HepG2 (cell line): Measurements from ENCODE around the gene GRHL3. TPM values are rescaled to one million over a fixed set of nuclear protein-coding genes. Genes with fewer than 3 reads are reported as not detected.

ENCODE experiments used
- ARNT ChIP-seq: fragments of 450-650 bp; IDR thresholded peaks from 2 replicates; pipeline ENCODE4 v1.6.1; 2017
- CEBPB ChIP-seq: IDR thresholded peaks from 2 replicates; pipeline ENCODE4 v1.6.1; 2011; ENCODE audit warnings: low read depth, low read length, improper control_type of control experiment, borderline replicate concordance
- HBP1 ChIP-seq: IDR thresholded peaks from 2 replicates; pipeline ENCODE4 v1.6.1; 2016; ENCODE audit warnings: low read depth, control low read depth
- IRX3 ChIP-seq: sonication (generic); formaldehyde crosslinking; IDR thresholded peaks from 2 replicates; pipeline ENCODE4 v1.8.1; 2023; ENCODE audit warnings: mild to moderate bottlenecking, low read depth, missing genetic modification reagents, borderline replicate concordance
- KAT8 ChIP-seq: IDR thresholded peaks from 2 replicates; pipeline ENCODE4 v1.6.1; 2016; ENCODE audit warnings: missing genetic modification reagents, missing compliant biosample characterization
- MAZ ChIP-seq, 2 experiments: sonication (generic) in 1 of 2; formaldehyde crosslinking in 1 of 2; IDR thresholded peaks; 2 replicates each; pipeline versions ENCODE4 v1.5.0 to v1.6.1; 2012 to 2020; ENCODE audit warnings: low read depth in 2 of 2, mild to moderate bottlenecking in 2 of 2, borderline replicate concordance in 1 of 2, improper control_type of control experiment in 1 of 2, low read length in 1 of 2, missing genetic modification reagents in 1 of 2, moderate library complexity in 1 of 2
- MTF2 ChIP-seq: sonication (generic); formaldehyde crosslinking; IDR thresholded peaks from 2 replicates; pipeline ENCODE4 v1.5.0; 2020; ENCODE audit warnings: missing genetic modification reagents, borderline replicate concordance
- NKX3-1 ChIP-seq: sonication (generic); formaldehyde crosslinking; IDR thresholded peaks from 2 replicates; pipeline ENCODE4 v1.5.0; 2020; ENCODE audit warnings: missing genetic modification reagents
- PBX2 ChIP-seq: IDR thresholded peaks from 2 replicates; pipeline ENCODE4 v1.6.1; 2016; ENCODE audit warnings: control low read depth
- TAF1 ChIP-seq: sonication (generic); formaldehyde crosslinking; IDR thresholded peaks from 2 replicates; pipeline ENCODE4 v1.4.0; 2020; ENCODE audit warnings: missing genetic modification reagents
- YEATS4 ChIP-seq: sonication (generic); formaldehyde crosslinking; IDR thresholded peaks from 2 replicates; pipeline ENCODE4 v1.4.0; 2020; ENCODE audit warnings: missing genetic modification reagents, borderline replicate concordance
- ZBTB2 ChIP-seq: sonication (generic); formaldehyde crosslinking; IDR thresholded peaks from 2 replicates; pipeline ENCODE4 v1.8.0; 2022; ENCODE audit warnings: low read depth, missing genetic modification reagents
- ZBTB38 ChIP-seq: sonication (generic); formaldehyde crosslinking; IDR thresholded peaks from 2 replicates; pipeline ENCODE4 v1.5.1; 2020; ENCODE audit warnings: mild to moderate bottlenecking, missing genetic modification reagents
- ZNF24 ChIP-seq: fragments of 450-650 bp; IDR thresholded peaks from 2 replicates; pipeline ENCODE4 v1.6.1; 2017; ENCODE audit warnings: antibody characterized with exemption, mild to moderate bottlenecking
- ZNF256 ChIP-seq: sonication (generic); formaldehyde crosslinking; conservative IDR thresholded peaks from 2 replicates; pipeline ENCODE4 v1.4.0; 2020; ENCODE audit warnings: missing genetic modification reagents
- ZNF30 ChIP-seq: sonication (generic); formaldehyde crosslinking; IDR thresholded peaks from 2 replicates; pipeline ENCODE4 v1.5.0; 2020; ENCODE audit warnings: mild to moderate bottlenecking, missing genetic modification reagents
- ZNF550 ChIP-seq: sonication (generic); formaldehyde crosslinking; IDR thresholded peaks from 2 replicates; pipeline ENCODE4 v1.4.0; 2020; ENCODE audit warnings: mild to moderate bottlenecking, missing genetic modification reagents, borderline replicate concordance
- ZNF670 ChIP-seq: sonication (generic); formaldehyde crosslinking; IDR thresholded peaks from 2 replicates; pipeline ENCODE4 v1.8.0; 2022; ENCODE audit warnings: mild to moderate bottlenecking, missing genetic modification reagents, borderline replicate concordance
- polyA plus RNA-seq, 8 experiments: library from polyadenylated mRNA; depleted of rRNA in 3 of 8; stranded (reverse) in 7 of 8; unstranded in 1 of 8; fragments of >200 nt; fragmentation: Illumina TruSeq in 4 of 8; extraction: Trizol in 4 of 8; gene quantifications; 2 replicates each; pipeline versions ENCODE4 v1.2.1 to v1.2.3, GENCODE V29; 2011 to 2016; ENCODE audit warnings: low read depth in 4 of 8, missing spikeins in 1 of 8, mixed read lengths in 1 of 8; ENCODE audit not compliant: insufficient read depth in 1 of 8
- total RNA-seq, 5 experiments: library from RNA; depleted of rRNA; stranded (reverse); fragments of >200 nt; fragmentation: Illumina TruSeq; extraction: Trizol; gene quantifications; 2 replicates each; pipeline ENCODE4 v1.2.3, GENCODE V29; 2016; ENCODE audit warnings: low read depth in 1 of 5
- TF ChIP-seq, protein P1 (sequence below): sonication (generic); formaldehyde crosslinking; IDR thresholded peaks from 2 replicates; pipeline ENCODE4 v1.4.0; 2020; ENCODE audit warnings: missing genetic modification reagents, borderline replicate concordance
- TF ChIP-seq, protein P2 (sequence below): sonication (generic); formaldehyde crosslinking; IDR thresholded peaks from 2 replicates; pipeline ENCODE4 v1.4.0; 2020; ENCODE audit warnings: mild to moderate bottlenecking, missing genetic modification reagents
- TF ChIP-seq, protein P3 (sequence below), 2 experiments: sonication (generic) in 1 of 2; formaldehyde crosslinking in 1 of 2; IDR thresholded peaks; 2 replicates each; pipeline versions ENCODE4 v1.4.0 to v1.6.1; 2018 to 2020; ENCODE audit warnings: missing genetic modification reagents in 2 of 2, borderline replicate concordance in 1 of 2, low read depth in 1 of 2, mild to moderate bottlenecking in 1 of 2, missing biosample characterization in 1 of 2

Gene GRHL3
- total and polyA plus RNA-seq, 2 of the 13 experiments (the other 11 are each of a cell fraction or from before 2014, with no cell fraction given), result not detected

GRCh38 chr1:24390924-24391782, 72.0 kb downstream of the GRHL3 start (continued):
- no peak for TF ChIP-seq HBP1 (CRISPR knock-in tag)
- no peak for TF ChIP-seq ZBTB2
- TF ChIP-seq ARNT, result no peak
- TF ChIP-seq, protein P1, sequence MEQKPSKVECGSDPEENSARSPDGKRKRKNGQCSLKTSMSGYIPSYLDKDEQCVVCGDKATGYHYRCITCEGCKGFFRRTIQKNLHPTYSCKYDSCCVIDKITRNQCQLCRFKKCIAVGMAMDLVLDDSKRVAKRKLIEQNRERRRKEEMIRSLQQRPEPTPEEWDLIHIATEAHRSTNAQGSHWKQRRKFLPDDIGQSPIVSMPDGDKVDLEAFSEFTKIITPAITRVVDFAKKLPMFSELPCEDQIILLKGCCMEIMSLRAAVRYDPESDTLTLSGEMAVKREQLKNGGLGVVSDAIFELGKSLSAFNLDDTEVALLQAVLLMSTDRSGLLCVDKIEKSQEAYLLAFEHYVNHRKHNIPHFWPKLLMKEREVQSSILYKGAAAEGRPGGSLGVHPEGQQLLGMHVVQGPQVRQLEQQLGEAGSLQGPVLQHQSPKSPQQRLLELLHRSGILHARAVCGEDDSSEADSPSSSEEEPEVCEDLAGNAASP (CRISPR knock-in tag), result 0 out of 2 replicates have a peak, but pooled peaks have one; percentile 39
- no peak for TF ChIP-seq TAF1 (CRISPR knock-in tag)
- no peak for TF ChIP-seq ZNF550 (CRISPR knock-in tag)
- no peak for TF ChIP-seq CEBPB
- no peak for TF ChIP-seq KAT8
- no peak for TF ChIP-seq ZNF24
- no peak for TF ChIP-seq PBX2 (CRISPR knock-in tag)
- no peak for TF ChIP-seq MAZ (IDR thresholded peaks at IDR 0.05; ENCODE audit: borderline replicate concordance, low read depth, low read length)
- no peak for TF ChIP-seq MAZ (CRISPR knock-in tag; IDR thresholded peaks at IDR 0.05; ENCODE audit: low read depth)
- no peak for TF ChIP-seq ZBTB38 (CRISPR knock-in tag)
- TF ChIP-seq ZNF256 (CRISPR knock-in tag), result no peak
- no peak for TF ChIP-seq NKX3-1 (CRISPR knock-in tag)
- no peak for TF ChIP-seq MTF2 (CRISPR knock-in tag)
- TF ChIP-seq, protein P2, sequence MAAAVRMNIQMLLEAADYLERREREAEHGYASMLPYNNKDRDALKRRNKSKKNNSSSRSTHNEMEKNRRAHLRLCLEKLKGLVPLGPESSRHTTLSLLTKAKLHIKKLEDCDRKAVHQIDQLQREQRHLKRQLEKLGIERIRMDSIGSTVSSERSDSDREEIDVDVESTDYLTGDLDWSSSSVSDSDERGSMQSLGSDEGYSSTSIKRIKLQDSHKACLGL (CRISPR knock-in tag), result no peak
- no peak for TF ChIP-seq YEATS4 (CRISPR knock-in tag)
- TF ChIP-seq ZNF30 (CRISPR knock-in tag), result no peak
- TF ChIP-seq, protein P3, sequence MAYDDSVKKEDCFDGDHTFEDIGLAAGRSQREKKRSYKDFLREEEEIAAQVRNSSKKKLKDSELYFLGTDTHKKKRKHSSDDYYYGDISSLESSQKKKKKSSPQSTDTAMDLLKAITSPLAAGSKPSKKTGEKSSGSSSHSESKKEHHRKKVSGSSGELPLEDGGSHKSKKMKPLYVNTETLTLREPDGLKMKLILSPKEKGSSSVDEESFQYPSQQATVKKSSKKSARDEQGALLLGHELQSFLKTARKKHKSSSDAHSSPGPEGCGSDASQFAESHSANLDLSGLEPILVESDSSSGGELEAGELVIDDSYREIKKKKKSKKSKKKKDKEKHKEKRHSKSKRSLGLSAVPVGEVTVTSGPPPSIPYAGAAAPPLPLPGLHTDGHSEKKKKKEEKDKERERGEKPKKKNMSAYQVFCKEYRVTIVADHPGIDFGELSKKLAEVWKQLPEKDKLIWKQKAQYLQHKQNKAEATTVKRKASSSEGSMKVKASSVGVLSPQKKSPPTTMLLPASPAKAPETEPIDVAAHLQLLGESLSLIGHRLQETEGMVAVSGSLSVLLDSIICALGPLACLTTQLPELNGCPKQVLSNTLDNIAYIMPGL (CRISPR knock-in tag; IDR thresholded peaks at IDR 0.05; ENCODE audit: borderline replicate concordance in 1 of 2, low read depth in 1 of 2), result peak; percentile 34; a peak in 1 of 4 replicates
- no peak for TF ChIP-seq ZNF670
- TF ChIP-seq IRX3 (CRISPR knock-in tag), result 0 out of 2 replicates have a peak, but pooled peaks have one; percentile 17
